ENCODE data around the gene ADARB2. TPM values are rescaled to one million over a fixed set of nuclear protein-coding genes. Genes with fewer than 3 reads are reported as not detected.
"Not testable (repeated sequence)": the region's sequence is repeated elsewhere in the genome, so short reads cannot be mapped to it uniquely, and the experiment has no call there.

ADARB2 gene
- total RNA-seq, 2 donors from 2014 or later, result not detected

DNA sequence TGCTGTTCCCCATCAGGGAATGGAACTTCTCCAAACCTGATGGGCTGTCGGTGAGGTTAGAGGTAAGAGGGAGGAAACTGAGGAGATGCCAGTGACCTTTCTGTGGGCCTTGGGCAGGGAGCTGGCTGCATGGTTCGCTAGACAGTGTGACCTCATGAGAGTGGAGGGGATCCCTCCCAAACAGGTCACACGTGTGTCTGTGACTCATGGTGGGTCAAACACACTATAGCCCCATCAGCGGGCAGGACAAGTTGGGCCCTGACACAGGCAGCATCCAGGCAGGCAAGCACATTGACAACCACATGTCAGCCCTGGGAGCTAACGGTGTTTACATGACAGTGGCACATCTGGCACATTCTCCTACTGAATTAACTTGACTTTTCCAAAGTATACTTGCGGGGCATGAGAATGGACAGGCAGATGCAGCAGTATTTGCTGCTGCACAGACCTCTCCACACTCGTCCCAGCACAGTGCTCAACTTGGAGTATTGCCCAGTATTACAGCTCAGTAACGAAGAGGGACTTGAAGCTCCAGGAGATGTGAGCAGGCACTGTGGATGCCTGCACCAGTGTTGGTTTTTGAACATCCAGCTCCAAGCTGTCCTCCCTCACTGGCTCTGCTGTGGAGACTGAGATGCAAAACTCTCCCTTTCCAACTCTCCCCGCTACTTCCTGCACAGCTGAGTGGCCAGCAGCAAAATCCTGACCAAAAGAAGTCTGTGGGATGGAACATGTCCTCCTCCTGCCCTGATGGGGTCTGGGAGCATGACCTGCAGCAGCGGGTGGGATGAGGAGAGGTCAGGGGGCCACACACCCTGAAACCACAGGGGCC is 481.5 kb downstream of the ADARB2 start:
- DNase-seq (ENCODE audit: low spot score), result peak; percentile 17
- intact Hi-C loops (cut with DNase I), result no loop called here

DNA sequence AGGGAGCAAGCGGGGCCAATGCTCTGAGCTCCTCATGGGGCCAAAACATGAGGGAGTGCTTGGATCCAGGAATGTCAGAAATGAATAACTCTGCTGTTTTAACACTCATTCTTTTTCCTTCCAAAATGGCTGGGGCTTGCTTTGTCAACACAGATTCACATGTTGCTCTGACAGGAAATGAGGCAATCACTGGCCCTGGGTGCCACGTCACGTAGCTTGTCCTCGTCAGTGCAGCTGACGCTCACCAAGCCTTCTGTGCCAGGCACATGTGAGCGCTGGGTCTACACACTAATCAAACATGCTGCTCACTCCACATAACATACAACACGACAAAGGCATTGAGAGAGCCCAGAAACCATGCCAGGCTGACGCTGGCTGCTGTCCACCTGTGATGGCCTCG is 482.2 kb downstream of the ADARB2 start:
- DNase-seq (ENCODE audit: low spot score), result peak; percentile 60

DNA sequence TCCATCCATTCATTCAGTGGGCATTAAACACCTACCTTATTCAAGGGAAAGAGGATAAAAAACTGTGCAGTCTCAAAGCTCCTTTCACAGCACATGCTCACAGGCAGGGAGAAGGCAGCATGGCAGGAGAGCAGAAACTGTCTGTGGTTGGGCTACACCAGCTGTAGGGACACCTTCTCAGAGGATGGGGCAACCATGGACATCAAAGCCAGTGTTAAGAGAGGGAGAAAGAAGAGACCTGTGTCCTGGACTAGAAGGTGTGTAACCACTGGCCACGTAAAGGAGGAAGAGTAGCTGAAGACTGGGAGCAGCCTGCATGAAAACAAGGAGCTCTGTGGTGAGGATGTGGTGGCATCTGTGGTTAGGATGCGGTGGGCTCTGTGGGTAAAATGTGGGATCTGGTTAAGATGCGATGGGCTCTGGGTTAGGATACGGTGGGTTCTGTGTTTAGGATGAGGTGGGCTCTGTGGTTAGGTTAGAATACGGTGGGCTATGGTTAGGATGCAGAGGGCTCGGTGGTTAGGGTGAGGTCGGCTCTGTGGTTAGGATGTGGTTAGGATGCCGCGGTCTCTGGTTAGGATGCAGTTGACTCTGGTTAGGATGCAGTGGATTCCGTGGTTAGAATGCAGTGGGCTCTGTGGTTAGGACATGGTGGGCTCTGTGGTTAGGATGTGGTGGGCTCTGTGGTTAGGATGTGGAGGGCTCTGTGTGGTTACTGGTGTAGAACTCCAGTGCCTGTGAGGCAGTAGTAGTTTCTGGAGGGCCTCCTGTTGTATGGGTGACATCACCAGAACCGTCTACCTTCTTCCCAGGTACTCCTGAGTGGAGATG is 483.6 kb downstream of the ADARB2 start:
- peak; percentile 16 for DNase-seq (ENCODE audit: low spot score)

More for the DNA sequence above, 482.2 kb downstream of the ADARB2 start:
- intact Hi-C loops (cut with DNase I), result no loop called here

DNA sequence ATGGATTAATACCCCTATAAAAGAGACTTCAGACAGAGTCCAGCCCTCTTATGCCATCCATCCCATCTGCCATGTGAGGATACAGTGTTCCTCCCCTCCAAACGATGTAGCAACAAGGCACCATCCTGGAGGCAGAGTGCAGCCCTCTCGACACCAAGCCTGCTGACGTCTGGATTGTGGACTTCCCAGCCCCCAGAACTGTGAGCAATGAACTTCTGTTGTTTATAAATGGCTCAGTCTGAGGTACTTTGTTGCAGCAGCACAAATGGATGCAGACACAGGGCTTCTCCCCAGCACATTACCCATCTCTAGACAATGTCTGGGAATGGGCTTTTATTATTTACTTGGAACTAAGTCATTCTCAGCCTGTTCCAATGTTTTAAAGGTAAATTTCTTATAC is 485.6 kb downstream of the ADARB2 start:
- intact Hi-C loops (cut with DNase I), result no loop called here
- DNase-seq (ENCODE audit: low spot score), result peak; percentile 17

More for the DNA sequence above, 483.6 kb downstream of the ADARB2 start:
- intact Hi-C loops (cut with DNase I), result no loop called here

DNA sequence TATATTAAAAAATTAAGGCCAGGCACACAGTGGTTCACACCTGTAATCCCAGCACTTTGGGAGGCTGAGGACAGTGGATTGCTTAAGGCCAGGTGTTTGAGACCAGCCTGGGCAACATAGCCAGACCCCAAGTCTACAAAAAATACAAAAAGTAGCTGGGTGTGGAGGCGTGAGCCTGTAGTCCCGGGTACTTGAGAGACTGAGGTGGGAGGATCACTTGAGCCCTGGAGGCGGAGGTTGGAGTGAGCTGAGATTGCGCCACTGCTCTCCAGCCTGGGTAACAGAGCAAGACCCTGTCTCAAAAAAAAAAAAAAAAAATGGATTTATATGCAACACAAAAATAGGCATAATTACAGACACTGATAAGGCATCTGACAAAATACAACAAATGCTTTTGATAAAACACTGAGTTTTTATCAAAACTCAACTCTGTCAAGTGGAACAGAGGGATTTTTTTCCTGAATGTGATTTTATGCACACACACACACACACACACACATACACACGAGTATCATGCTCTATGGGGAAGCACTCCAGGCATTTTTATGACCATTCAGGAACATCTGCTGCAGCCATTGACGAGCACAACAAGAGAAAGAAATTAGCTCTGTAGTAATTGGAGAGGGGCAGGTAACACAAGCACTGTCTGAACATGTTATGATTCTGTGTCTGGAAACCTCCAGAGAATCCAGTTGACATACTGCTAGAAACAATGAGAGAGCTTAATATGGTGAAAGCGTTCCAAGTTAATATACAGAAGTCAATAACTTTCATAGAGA is 488.0 kb downstream of the ADARB2 start:
- intact Hi-C loops (cut with DNase I), result no loop called here
- peak; percentile 44 for DNase-seq (ENCODE audit: low spot score)

DNA sequence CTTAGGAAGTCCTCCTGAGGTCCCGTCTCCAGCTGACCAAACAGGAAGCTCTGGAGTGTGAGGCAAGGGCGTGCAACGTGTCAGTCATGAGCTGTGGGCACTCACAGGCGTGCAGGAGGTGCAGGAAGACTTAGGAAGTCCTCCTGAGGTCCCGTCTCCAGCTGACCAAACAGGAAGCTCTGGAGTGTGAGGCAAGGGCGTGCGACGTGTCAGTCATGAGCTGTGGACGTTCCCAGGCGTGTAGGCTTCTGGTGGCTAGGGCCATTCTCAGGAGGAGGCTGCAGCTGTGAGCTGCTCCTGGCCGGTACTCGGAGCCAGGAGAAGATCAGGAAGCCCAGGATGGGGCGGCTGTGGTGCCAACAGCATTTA is 489.1 kb downstream of the ADARB2 start:
- peak; percentile 52 for DNase-seq (ENCODE audit: low spot score)
- intact Hi-C loops (cut with DNase I), result not testable (repeated sequence)

DNA sequence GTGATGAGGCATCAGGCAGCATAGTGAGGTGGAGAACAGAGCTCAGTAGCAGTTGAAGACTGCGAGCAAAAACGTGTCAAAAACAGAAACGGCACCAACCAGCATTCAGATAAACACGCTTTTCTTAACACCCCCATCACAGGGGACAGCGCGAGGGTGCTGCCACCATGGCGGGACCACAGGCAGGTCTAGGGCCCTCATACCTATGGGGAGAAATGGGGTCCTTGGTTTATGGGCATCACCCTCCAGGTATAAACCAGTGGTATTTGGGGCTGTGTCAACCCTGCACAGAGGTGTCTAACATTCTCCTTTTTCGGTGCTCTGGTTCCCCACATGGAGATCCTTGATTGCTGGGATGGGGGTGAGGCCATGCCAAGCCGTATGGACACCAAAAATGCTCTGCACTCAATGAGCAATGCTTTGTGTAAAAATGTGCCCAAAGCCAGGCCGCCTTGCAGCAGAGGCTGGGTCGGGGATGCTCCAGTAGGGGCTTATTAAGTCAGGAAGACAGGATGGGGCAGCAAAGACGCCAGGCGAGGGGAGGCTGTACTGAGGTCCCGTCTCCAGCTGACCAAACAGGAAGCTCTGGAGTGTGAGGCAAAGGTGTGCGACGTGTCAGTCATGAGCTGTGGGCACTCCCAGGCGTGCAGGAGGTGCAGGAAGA is 489.6 kb downstream of the ADARB2 start:
- peak; percentile 76 for DNase-seq (ENCODE audit: low spot score)
- intact Hi-C loops (cut with DNase I), result no loop called here

DNA sequence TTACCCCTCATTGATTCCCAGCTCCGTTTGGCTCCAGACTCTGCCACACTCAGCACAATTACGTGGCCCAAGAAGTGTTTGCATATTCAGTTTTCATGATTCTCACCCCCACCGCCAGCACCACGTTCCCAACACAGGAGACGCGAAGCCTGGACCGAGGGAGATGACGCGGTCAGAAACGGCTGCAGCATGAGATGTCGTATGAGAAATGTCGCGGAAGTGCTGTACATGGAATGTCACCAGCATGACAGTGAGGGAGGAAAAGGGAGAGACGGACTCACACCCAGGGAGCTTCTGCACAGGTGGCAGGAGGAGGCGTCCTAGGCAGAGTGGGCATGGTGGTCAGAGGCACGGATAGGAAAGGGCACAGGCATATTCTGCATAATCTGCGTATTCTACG is 492.8 kb downstream of the ADARB2 start:
- intact Hi-C loops (cut with DNase I), result no loop called here
- DNase-seq (ENCODE audit: low spot score), result peak; percentile 56

DNA sequence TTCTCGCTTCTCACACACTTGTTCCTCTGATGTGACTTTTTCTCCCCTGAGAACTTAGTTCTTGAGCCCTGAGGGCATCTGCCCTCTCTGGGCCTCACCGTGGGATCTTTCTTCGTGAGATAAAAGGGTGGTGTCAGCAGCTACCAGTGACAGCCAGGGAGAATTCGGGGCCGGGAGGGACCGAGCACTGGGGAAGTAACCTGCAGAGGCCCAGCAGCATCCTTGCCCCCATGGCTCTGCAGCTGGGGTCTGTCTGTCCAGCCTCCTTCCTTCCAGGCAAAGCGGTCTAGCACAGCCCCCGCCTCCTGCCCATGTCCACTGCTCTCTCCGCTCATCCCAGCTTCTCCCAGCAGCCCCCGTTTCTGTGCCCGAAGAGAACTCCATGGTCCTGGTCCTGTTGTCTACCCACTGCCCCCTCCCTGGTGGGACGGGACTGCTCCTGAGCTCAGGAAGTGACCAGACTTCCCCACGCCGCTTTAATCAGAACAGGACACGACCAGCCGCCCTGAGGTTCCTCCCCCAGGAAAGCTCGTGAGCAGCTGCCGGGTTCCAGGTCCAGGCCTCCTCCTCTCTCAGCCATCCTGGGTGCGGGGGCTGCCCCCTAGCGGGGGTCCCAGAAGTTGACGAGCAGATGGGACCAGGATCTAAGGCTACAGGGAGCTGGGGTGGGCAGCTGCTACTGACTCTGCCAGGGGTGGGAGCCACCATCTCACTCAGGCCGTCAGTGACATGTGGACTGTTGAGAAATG is 493.7 kb downstream of the ADARB2 start:
- intact Hi-C loops (cut with DNase I), result no loop called here
- no peak for DNase-seq (ENCODE audit: low spot score)

DNA sequence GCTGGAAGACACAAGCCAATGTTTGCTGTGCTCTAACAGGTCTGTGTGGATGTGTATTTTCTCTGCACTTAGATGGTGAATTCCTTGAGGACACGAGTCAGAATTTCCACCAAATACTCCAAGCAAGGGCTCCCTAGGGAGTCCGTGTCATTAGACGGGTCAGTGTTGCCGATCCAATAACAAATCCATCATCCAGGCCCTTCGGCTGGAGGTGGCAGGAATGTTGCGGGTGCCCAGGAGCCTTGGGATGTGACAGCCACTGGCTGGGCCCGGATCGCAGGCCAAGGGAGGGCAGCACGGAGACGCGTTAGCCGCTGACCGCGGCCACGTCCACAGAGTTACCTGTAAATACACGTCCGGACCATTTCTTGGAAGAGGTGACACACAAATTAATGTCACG is 494.4 kb downstream of the ADARB2 start:
- intact Hi-C loops (cut with DNase I), result no loop called here

DNA sequence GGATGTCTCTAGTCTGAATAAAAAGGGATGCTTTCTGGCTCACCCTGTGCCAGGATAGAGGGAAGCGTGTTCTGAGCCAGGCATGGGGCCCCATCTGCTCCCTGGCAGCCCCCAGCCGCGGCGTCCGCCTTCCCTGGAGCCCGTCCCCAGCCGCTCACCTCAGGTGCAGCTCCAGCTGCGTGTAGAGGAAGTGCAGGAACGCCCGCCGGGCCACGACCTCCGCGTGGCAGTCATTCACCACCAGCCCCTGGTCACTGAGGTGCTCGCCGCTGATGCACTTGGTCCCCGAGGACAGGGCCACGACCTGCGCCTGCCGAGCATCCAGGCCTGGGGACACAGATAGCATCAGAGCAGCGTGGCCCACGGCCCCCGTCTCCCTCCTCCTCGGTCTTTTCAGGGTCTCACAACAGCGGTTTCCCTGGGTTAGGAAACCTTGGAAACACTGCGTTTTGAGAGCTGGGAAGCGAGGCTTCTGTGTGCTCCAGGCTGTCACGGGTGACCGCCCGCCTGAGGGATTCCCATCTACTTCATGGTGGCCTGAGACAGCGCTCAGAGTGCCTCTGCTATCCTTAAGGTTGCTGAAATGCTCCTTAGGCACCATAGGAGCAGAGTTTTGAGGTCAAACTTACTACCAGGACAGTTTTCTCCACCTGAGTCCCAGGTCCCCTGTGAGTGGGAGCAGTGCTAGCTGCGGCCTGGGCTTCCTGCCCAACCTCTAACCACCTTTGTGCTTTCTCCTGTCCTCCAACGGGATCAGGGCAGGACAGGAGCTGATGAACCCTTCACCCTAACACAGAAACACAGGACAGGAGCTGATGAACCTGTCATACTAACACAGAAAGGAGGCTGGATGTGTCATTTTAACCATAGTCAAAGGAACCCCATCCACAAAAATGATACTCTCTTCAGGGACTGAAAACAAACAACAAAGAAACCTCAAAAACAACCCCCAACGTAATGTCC is 495.1 kb downstream of the ADARB2 start:
- no peak for DNase-seq (ENCODE audit: low spot score)
- intact Hi-C loops (cut with DNase I), result no loop called here

More for the DNA sequence above, 494.4 kb downstream of the ADARB2 start:
- DNase-seq (ENCODE audit: low spot score), result no peak

DNA sequence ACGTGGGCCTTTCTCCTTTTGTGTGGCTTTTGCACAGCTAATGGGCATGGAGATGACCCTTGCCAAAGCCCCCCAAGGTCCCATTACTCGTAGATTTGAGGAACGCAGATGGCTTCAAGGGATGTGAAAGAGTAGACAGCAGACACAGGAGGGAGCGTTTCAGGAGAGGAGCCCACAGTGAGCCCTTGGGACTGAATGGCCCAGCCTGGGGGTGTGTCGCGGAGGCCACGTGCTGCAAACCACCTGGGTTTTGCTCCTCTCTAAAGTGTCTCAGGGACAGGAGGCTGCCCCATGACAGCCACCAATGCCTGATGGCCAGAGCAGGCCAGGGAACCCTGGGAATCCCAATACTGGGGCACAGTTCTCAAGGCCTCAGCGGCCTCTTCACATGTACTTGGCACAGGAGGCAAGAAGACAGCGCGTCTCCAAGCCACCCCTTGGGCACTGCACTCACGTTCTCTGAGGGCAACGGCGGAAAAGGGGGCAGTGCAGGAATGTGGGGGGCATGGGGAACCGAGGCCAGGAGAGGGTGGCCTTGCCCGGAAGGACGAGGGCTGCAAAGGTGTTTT is 495.9 kb downstream of the ADARB2 start:
- intact Hi-C loops (cut with DNase I), result no loop called here
- no peak for DNase-seq (ENCODE audit: low spot score)

DNA sequence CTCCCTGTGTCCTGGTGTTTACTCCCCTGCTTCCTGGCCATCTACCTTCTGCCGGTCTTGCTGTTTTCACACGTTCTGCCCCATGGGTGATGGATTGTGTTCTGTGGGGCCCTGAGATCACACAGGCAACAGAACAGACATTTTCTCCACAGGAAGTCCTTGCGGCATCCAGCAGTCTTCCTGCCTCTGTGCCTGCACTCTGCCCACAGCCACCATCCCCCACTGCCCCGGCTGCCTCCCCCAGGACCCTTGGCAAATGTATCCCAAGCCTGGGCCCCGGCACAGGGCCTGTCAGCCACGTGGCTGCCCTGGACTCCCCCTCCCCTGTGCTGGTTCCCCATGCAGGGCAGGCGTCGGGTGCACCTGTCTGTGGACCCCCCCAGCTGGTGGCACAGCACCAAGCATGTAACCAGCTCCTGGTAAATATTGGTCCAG is 497.0 kb downstream of the ADARB2 start:
- intact Hi-C loops (cut with DNase I), result no loop called here
- no peak for DNase-seq (ENCODE audit: low spot score)

DNA sequence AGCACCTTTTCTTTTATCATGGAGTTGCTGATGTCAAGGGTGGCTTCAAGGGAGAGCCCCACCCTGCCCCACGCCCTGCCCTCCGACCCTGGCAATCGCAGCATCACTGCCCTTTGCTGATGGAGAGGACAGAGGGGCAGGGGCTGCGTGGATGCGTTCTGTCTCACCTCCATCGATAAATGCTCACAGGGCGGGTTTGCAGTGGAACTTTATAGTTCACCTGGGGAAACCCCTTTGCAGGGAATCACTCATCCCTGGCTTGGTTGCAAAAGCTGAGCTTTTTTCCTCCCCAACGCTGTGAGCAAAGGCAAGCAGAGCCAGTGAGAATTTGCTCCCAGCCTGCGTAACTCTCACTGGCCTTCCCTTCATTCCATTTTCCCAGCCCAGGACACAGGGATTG is 504.3 kb downstream of the ADARB2 start:
- intact Hi-C loops (cut with DNase I), result no loop called here
- no peak for DNase-seq (ENCODE audit: low spot score)

DNA sequence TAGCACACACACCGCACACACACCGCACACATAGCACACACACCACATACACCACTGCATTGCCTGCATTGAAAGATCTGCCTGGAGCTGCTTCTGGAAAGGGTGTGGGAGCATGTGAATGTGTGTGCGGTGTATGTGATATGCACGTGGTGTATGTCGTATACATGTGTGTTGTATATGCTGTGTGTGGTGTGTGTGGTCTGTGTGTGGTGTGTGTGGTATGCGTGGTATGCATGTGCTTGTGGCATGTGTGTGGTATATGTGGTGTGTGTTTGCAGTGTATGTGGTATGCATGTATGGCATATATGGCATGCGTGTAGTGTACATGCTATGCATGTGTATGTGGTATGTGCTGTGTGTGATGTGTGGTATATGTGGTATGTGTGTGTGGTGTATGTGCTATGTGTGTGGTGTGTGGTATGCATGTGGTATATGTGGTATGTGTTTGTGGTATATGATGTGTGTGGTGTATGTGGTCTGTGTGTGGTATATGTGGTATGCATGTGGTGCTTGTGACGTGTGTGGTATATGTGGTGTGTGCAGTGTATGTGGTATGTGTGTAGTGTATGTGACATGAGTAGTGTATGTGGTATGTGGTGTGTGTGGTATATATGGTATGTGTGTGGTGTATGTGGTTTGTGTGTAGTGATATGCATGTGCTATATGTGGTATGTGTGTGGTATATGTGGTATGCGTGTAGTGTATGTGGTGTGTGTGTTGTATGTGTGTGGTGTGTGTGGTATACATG is 505.0 kb downstream of the ADARB2 start:
- no peak for DNase-seq (ENCODE audit: low spot score)
- intact Hi-C loops (cut with DNase I), result no loop called here

DNA sequence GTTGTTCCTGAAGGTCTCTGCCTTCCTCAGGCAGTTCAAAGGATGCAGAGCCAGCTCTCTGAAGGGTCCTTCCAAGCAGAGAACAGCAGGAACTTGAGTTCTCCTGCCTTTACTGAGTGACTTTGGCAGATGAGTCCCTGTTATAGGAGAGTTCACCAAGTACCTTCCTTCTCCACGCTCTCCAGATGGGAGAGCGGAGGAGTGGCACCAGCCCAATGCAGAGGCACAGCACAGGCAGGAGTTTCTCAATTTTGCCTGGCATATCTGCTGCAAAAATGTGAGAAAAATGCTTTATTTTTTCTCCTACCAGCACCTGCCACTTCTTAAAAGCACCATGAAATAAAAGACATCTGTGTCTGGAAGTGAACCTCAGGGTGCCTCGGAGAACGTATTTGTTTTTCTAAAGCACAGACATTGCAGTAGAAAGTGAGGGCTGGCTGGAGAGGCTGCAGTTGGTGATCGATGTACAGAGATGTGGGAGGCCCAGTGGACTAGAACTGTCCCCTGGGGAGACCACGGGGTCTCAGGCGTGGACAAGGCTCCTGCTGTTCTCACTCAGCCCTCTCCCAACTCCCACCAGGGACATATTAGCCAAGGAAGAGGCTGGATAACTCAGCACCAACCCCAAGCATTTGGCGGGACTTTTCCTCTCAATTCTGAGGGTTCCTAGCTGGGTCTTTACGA is 506.6 kb downstream of the ADARB2 start:
- intact Hi-C loops (cut with DNase I), result no loop called here
- DNase-seq (ENCODE audit: low spot score), result no peak

Measured in posterior vena cava (tissue), 2 donors.